Measurements from ENCODE around the gene DHX40.
"Not testable (repeated sequence)": the region's sequence is repeated elsewhere in the genome, so short reads cannot be mapped to it uniquely, and the experiment has no call there.

DHX40 gene, protein sequence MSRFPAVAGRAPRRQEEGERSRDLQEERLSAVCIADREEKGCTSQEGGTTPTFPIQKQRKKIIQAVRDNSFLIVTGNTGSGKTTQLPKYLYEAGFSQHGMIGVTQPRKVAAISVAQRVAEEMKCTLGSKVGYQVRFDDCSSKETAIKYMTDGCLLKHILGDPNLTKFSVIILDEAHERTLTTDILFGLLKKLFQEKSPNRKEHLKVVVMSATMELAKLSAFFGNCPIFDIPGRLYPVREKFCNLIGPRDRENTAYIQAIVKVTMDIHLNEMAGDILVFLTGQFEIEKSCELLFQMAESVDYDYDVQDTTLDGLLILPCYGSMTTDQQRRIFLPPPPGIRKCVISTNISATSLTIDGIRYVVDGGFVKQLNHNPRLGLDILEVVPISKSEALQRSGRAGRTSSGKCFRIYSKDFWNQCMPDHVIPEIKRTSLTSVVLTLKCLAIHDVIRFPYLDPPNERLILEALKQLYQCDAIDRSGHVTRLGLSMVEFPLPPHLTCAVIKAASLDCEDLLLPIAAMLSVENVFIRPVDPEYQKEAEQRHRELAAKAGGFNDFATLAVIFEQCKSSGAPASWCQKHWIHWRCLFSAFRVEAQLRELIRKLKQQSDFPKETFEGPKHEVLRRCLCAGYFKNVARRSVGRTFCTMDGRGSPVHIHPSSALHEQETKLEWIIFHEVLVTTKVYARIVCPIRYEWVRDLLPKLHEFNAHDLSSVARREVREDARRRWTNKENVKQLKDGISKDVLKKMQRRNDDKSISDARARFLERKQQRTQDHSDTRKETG

DNA sequence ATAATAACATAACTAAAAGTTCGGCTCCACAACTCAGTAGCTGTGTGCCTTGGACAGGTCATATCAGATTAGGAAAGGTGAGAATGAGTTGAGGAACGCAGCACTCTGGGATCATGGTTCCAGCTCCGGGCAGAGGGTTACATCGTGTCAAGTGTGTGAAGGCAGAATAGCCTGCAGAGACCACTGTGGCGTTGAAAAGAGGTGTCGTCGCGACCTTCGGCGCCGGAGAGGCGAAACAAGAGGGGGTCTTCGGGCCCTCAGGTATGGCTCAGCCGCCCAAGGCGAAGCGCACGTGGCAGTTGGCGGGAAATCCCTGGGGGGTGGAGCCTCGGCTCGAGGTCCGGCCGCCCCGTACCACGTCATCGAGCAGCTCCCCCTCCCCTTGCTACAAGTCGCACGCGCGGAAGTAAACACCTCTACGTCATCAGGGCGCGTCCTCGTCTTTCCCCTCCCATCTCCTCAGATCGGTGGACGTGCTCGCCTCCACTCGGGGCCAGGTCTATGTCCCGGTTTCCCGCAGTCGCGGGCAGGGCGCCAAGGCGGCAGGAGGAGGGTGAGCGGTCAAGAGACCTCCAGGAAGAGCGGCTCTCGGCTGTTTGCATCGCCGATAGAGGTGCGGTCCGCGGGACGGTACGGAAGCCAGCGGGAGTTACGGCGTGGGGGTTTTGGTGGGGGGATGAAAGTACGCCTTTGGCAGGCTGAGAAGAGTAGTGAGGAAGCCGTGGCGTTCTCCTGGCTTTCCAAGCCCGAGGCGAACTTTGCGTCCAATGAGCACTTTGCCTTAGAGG is at the start of gene DHX40:
Gene DHX40, plus strand, starts transcription at position 440 of the 788 bp plus-strand sequence. Its CDS starts 62 bp downstream, at position 502.
- peak; percentile 49 for DNase-seq

GRCh38 chr17:59516451-59516850 is 49.0 kb upstream of the DHX40 start:
- no peak for DNase-seq

- no peak for DNase-seq
These were observed 46.3 kb upstream of the DHX40 start for GRCh38 chr17:59519132-59519531.

DNA sequence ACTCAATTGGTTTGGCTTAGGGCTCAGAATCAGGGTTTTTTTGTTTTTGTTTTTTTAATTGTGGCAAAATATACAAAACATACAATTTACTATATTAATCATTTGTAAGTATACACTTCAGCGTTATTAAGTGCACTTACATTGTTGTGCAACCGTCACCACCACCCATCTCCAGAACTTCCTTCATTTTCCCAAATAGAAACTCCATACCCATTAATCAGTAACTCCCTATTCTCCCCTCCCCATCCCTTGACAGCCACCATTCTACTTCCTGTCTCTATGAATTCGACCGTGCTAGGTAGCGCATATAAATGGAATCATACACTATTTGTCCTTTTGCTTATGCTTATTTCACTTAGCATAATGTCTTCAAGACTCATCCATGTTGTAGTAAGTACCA is 45.2 kb upstream of the DHX40 start:
- DNase-seq, result no peak

DNA sequence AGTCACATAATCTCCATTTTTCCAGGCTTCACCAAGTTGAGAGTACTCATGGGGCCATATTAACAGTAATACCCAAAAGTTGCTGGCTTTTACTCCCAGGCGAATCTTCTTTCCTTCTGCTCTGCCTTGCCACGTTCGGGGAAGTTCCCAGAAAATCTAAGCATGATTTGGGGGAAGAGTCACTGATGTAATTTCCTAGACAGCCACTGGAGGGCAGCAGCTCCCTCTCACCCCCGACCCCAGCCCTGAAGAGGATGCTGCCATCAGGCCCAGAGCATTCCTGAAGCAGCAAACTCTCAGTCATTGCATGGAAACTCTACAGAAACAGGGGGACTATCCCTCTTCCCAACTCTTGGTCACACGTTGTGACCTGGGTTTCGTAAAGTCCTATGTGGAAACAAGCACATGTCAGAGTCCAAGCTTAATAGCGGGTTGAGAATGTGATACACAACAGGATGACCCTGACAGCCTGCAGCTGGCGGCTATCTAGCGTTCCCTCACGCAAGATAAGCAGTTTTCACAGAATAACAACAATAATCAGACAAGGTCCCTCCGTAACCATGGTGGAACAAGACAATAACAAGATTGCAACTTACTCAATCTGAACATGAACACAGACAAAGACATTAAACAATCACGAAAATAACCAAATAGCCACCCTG is 43.8 kb upstream of the DHX40 start:
- DNase-seq, result no peak

GRCh38 chr17:59524930-59525329 is 40.5 kb upstream of the DHX40 start:
- not testable (repeated sequence) for DNase-seq

GRCh38 chr17:59525668-59526067 is 39.7 kb upstream of the DHX40 start:
- no peak for DNase-seq

DNA sequence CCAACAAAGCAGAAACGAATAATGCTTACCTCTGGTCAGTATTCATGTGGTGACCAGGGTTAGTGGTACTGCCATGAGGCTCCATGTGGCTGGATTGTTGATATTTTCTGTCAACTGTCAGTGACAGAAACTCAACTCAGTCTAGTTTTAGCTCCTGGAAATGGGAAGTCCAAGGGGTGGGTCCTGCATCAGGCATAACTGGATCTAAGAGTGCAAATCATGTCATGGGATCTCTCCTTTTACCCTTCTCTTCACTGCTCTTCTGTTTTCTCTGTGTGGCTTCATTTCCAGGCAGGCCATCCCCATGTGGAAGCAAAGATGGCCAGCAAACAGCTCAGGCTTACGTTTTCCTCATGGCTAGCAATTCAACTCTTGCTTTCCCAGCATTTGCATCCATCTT is 39.0 kb upstream of the DHX40 start:
- no peak for DNase-seq

DNA sequence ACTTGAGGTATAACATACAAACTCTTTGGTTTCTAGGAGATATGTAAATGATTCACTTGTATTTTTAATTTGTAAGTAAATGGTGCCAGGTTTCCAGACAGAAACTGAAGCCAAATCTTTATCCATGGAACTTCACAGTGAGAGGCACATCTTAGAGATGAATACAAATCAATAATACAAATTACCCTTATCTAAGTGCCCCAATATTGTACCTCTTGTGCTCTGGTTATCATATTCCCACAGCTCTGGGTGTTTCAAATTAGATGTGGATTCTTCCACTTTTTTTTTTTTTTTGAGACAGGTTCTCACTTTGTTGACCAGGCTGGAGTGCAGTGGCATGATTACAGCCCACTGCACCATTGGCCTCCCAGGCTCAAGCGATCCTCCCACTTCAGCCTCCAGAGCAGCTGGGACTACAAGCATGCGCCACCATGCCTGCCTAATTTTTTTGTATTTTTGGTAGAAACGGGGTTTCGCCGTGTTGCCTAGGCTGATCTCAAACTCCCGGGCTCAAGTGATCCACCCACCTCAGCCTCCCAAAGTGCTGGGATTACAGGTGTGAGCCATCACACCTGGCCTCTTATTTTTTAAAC is 38.0 kb upstream of the DHX40 start:
- DNase-seq, result no peak

GRCh38 chr17:59527931-59528330 is 37.5 kb upstream of the DHX40 start:
- no peak for DNase-seq

DNA sequence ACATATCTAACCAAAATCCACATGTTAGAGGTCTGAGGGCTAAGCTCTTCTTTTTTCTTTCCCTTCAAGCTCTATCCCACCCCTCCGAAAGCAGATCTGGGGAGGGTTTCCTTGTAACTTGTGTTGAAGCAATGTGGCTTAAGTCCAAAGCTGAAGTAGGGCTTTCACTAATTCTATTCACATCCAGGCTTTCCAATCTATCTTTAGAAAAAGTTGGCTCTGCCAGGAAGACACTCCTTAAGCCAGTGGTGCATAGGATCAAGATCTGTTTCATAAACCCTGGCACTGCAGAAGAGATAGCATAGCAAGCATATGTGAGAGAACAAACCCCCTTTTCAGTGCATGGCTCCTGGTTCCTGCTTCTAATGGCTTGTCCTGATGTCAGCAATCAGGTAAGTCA is 34.9 kb upstream of the DHX40 start:
- DNase-seq, result no peak

GRCh38 chr17:59533694-59534093 is 31.7 kb upstream of the DHX40 start:
- no peak for DNase-seq

GRCh38 chr17:59534583-59534982 is 30.8 kb upstream of the DHX40 start:
- no peak for DNase-seq

DNA sequence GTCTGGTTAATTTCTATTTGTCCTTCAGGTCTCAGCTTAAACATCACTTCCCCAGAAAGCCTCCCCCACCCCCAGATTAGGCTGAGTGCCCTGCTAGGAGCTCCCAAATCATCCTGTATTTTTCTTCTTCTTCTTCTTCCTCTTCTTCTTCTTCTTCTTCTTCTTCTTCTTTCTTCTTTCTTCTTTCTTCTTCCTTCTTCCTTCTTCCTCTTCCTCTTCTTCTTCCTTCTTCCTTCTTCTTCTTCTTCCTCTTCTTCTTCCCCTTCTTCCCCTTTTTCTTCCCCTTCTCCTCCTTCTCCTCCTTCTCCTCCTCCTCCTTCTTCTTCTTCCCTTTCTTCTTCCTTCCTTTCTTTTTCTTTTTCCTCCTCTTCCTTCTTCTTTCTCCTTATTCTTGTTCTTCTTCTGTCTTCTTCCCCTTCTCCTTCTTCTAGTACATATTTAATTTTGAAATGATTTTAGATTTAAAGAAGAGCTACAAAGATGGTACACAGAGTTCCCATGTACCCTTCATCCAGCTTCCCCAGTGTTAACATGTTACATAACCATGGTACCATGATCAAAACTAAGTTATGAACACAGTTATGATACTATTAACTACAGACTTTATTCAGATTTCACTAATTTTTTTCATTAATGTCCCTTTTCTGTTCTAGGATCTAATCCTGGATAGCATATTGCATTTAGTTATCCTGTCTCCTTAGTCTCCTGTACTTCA is 27.1 kb upstream of the DHX40 start:
- DNase-seq, result no peak

GRCh38 chr17:59542960-59543635 is 22.3 kb upstream of the DHX40 start:
- no peak for DNase-seq

DNA sequence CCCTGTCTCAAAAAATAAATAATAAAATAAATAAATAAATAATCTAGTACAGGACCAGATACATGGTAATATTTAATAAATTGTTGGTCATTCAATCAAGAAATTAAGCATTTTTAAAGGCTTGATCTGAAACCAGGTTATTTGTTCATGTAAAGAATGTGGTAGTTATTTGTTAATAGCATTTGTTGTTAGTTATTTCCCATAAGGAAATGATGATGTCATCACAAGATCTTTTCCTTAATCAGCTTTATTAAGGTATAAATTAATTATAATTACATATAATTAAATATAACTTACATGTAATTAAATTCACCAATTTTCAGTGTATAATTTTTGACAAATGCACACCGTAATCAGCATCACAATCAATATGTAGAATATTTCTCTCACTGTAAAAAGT is 19.5 kb upstream of the DHX40 start:
- DNase-seq, result no peak

DNA sequence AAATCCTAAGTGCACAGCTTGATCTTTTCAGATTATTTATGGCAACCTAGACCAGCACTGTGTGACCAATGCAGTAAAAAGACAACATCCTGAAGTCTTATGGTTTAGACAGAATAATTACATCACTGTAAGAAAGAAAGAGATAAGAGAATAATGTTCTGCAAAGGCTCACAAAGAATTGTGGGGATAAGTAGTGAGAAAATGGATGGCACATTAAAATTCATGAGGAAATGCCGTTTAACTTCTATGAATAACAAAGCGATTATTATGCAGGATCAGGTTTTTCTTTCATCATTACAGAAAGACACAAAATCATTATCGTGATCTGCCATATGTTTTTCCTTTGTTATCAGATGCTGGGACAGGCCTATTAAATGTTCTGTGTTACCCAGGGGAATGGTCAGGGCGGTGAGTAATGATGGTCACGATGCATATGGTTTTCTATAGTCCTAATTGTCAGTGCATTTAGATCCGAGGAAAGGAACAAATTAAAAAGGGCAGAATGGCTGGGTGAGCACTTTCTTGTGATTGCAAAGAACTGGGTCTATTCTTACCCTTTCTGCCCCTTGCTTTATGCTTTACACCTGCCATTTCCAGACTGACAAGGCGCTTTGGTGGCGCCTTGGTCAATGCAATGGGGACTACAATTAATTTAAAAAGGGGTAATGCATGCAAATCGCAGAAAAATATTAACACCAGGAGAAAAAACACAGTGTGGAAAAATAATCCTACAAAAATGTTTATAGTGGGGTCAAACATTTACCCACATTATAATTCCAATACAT is 18.1 kb upstream of the DHX40 start:
- DNase-seq, result no peak

DNA sequence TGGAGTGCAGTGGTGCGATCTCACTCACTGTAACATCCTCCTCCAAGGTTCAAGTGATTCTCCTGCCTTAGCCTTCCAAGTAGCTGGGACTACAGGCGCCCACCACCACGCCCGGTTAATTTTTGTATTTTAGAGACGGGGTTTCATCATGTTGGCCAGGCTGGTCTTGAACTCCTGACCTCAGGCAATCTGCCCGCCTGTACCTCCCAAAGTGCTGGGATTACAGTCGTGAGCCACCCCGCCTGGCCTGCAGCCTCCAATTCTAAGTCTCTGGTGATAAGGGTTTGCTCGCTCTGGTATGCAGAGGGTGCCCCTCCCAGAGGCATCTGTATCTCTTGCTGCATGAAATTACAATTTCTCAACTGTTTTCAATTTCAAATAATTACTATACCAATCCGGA is 16.4 kb upstream of the DHX40 start:
- not testable (repeated sequence) for DNase-seq

- no peak for DNase-seq
These were observed 14.7 kb upstream of the DHX40 start for GRCh38 chr17:59550703-59551102.

- DNase-seq, result no peak
These were observed 7.4 kb upstream of the DHX40 start for GRCh38 chr17:59558039-59558438.

All from DMS79 (cell line).